Raji (cell line): Measurements from ENCODE around the gene DDR2.

Experiments
- POLR2A ChIP-seq: IDR thresholded peaks from 2 replicates; pipeline ENCODE4 v1.6.1; 2011; ENCODE audit warnings: low read depth, low read length, control low read depth; ENCODE audit not compliant: insufficient read depth

Gene DDR2

DNA sequence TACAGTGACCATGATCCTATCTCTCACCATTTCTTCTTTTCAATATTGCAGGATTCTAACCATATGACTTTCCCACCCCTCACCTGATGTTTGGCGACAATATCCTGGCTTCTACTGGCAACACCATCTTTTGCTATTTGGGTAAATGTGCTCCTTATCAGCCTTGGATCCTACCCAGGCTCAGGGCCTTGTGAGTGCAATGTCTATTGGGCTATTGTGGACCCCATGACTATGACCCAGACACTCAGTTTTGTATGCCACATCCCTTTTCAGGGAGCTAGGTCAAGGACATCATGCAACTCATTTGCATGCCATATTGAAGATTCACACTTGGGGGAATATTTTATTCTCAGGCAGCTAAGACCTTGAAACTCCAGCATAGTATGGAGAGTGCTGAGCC is 67.9 kb downstream of the DDR2 start:
- no peak for TF ChIP-seq POLR2A

DNA sequence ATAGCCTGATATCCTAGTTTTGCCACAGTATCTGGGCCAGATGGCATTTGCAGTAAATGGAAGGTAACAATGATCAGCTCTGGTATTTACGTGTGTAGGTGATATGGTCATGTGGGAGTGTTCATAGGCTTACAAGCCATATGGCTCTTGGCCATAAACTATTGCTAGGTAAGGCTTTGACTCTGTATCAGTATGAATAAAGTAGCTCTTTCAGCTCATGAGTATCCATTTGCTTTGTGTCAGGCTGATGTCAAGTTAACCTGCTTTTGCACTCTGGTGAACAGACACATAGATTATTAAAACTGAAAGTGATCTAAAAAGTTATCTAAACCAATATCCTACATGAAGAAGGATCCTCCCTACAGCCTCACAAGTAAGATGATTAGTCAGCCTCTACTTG is 69.0 kb downstream of the DDR2 start:
- no peak for TF ChIP-seq POLR2A

DNA sequence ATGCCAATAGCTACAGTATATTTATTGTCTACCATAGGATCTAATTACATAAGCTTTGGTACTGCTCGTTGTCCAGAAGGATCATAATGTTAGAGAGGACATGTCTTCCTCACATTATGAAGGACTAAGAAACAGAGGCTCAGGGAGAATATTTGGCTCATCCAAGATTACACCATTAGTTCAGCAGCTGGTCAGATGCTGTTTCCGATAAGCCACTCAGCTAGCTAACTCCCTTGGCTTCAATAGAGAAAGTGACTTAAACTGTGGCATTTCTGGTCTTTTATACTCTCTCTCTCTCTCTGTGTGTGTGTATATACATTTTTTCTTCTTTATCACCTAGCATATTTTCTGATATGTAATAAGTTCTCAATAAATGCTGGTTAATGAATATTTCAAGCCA is 70.4 kb downstream of the DDR2 start:
- no peak for TF ChIP-seq POLR2A

DNA sequence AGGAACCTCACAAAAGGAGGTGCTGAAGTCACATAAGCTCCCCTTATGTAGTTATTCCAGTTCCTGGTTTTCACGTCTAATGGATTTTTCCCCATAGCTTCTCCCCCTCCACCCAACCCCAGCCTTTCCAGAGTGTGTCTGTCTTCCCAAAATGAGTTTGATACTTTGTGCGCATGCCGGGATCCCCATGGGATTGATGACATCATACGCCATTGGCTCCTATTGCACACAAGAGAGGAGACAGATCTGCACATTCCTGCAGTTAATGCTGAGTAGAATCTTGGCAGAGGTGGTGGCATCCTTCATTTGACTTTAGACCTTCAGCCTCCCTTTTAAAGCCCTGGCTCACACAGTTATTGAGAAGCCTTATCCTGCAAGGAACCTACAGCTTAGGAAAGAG is 71.4 kb downstream of the DDR2 start:
- no peak for TF ChIP-seq POLR2A

DNA sequence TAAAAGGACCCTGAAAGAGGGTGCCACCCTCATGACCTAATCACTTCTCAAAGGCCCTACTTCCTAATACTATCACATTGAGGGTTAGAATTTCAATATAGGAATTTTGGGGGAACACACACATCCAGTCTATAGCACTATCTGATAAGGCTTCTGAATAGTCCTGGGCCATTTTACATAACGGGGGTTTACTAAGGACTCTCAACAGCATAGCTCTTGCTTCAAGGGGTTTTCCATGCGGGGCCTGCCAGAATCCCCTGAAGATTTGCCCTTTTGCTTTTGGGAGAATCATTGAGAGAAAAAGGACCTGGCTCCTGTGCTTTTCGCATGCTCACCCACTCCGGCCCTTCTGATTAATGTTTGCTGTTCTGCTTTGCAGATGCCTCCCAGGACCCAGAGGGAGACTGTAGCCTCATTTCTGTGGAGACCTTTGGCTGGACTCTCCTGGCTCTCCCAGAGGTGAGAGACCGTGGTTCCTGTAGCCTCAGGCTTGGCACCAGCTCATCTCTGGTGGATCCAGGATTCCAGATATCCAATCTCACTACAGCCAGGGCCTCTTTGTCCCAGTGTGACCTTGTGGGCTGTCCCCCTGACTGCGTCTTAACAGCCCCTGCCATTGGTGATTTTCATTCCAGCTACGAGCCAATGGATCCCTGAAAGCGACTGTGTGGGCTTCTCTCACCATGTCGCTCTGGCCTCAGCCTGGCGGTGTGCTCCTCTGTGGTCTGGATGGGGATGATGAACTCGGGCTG is 72.6 kb downstream of the DDR2 start:
- no peak for TF ChIP-seq POLR2A

DNA sequence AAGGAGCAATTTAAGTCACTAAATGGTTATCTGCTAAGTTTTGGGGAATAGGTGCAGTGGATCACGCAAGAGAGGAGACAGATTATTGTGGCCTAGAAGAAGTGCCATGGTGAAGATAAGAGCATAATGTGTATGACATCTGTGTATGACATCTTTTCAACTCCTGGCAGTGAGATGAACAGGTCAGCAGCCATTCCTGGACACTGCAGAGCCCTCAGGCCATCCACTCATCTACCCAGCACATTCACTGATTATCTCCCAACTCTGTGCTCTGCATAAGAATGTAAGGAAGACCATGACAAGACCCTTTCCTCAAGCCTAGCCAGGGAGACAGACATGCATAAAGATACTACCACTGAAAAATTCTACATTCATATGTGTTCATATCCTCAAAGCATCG is 73.7 kb downstream of the DDR2 start:
- no peak for TF ChIP-seq POLR2A

DNA sequence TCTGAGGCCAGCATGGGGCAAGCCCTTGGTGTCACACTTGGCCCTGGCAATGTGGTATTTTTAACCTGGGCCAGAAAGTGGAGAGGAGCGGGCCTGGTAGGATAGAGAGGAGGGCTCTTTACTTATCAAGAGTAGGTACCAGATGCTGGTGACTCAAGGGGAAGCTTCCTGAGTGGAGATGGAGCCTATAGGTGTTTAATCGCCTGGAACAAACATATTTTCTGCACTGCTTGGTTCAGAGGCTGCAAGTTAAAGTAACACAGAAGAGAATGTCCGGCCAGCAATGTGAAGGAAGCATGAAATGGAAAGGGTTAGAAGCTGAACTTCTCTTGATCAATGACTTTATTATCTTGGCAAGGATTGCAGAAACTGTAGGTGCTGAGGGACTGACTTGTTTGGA is 74.3 kb downstream of the DDR2 start:
- TF ChIP-seq POLR2A = no peak

DNA sequence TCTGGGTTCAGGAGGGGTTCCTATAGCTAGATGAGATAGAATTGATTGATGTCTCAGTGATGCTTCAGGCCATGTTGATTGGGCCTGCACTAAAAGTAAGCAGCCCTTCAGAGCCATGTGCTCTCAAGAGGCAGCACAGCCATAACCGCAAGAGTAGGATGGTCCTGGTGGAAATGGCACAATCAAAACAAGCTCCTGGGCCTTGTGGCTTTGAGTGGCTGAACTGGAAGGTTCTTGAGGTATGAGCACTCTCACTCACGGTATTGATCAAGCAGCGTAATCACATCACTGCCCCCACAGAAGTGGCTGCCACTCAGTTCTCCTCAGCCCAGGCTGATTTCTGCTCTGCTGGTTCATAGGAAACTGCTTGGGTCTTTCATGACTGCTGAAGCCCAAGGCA is 76.0 kb downstream of the DDR2 start:
- TF ChIP-seq POLR2A = no peak

DNA sequence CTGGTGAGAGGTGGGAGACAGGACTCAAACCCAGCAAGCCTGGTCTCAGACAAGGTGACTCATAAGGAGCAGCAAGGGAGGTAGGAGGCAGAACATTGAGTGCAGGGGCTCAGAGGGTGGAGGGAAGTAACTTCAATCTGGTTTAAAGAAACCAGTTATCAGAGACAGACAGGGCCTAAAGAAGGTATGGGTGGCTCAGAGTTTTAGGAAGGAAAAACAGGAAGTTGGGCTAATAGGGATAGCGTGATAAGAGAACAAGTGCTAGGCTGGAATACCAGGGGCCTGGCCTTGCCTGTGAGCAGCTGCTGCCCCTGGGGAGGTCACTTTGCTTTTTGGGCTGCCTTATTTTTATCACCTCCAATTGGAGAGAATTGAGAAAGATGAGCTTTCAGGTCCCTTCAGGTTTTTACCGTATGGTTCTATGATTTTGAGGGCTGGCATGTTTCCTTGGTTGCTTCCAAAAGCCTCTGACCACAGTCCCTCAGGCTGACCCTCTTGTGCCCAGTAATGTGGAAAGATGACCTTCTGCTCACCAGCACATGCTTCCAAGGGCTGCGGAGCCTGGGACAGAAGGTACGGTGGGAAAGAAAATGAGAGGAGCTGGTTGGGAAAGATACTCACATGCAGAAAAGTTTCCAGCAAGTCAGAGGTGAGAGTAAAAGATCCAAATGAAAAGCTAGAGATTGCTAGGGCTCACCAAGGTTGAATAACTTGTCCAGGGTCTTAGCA is 77.0 kb downstream of the DDR2 start:
- TF ChIP-seq POLR2A = no peak

DNA sequence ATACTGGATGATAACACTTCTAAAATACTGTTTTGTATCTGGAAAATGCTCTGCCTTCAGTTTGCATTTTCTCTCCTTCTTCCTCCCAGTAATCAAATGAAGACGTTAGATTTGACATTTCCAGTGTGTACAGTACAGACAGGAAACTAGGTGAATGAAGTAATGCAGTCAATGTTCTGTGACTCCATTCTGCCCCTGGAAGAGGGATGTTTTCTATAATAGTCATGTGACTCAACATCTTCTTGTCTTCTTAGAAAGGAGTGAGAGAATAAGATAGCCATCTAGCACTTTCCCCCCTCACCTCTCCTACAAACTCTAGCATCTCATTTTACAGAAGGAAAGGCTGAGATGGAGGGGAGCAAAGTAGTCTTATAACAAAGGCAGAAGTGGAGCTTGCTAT is 77.6 kb downstream of the DDR2 start:
- TF ChIP-seq POLR2A = no peak

DNA sequence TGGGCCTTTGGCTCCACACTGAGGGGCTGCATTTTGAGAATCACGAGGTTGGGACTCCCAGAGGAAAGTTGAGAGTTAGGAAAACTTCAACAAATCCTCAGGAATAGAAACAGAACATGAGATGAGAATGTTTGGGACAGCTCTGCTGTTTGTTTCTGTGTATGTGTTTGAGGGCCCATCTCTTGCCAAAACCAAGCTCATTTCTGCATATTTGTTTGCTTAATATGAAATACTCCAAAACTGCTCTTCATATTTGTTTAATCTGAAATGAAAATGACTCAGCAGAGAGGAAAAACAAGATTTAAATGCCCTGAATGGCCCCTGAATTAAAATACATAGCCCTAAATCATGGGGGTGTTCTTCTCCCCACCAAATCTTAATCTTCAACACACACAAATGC is 78.1 kb downstream of the DDR2 start:
- TF ChIP-seq POLR2A = no peak

DNA sequence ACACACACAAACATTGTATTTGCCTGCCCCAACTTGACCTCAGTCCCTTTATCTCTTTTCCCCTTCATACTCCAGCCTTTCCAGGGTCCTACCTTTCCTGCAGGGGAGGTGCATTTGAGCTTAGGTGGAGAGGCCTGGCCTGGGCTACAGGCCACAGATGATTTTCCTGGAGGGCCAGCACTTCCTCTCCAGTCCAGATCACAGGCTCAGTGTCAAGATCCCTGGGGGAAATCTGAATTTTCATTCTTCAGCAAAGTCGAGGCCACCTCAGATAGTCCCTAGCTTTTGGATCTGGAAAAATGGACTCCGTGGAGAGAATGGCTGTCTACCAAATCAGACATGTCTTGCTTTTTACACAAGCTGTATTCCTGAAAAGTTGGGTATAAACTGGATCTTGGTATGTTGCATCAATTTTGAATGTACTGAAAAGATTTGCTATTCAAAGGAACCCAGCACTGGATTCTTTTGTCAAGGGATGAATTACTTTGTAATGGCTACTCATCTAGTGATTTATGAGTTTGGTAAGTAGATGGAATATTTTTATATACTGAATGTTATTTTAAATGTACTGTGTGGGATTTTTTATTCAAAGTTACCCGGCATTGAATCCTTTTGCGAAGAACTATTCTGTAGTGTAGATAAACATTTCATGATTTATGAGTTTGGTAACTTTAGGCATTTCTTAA is 78.7 kb downstream of the DDR2 start:
- TF ChIP-seq POLR2A = no peak

DNA sequence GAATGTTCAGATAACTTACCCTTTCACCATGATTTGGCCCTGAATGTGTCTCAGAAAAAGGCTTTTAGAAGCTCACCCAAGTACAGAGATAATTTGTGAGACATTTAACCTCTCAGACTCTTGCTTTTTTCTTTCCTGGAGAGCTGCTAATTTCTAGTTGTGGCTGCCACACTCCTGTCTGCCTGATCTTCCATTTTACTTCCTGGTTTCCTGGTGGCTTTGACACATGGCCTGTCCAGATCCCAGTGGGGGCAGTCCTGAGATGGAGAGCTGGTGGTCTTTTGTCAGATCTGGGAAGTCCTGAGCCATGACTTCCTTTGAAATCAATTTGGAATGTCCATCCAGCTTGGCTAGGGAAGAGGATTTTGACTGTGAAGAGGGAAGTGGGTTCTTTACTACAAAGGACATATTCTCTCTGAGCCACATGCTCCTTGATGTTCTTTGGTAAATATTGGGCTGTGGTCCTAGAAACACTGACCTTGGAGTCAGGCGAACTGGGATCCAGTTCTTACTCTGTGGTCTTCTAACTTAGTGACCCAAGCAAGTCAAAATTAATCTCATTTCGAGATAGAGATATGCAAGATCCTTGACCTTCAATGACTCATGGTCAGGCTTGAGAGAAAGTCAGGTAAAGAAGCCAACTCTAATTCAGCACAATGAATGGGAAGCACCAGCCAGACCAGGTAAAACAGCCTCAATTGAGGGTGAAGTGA is 80.2 kb downstream of the DDR2 start:
- no peak for TF ChIP-seq POLR2A

DNA sequence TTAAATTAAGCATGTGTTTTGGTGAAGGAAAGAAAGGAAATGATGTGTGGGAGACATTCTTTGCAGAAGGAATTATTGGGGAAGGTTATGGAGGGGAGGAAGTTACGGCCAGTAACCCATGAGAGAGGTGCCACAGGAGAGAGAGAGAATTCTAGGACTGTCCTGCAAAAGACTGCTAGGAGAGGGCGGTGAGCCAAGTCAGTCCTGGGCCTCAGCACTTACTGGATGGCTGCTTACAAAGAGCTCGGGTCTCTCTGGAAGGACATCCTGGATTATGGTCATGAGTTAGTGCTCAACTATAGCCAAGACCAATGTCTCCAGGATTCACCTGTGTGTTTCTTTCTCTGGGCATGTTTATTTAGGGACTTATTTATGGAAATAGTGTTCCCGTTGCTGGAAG is 83.9 kb downstream of the DDR2 start:
- no peak for TF ChIP-seq POLR2A

DNA sequence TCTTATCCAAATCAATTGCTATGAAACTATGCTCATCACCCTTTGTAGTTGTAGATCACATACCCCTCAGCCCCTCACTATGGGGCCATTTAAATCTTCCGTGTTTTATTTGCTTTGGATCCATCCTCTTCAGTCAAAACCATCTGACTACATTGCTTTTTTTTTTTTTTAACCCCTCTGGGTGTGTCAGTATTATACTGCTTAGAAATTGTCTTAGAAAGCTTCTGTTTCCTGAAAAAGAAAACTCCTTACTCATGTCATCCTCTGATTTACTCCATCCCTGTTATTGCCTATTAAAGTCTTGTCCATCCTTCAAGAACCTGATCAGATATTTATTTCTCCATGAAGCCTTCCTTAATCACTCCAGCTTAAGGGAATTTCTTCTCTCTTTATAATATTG is 84.3 kb downstream of the DDR2 start:
- no peak for TF ChIP-seq POLR2A

DNA sequence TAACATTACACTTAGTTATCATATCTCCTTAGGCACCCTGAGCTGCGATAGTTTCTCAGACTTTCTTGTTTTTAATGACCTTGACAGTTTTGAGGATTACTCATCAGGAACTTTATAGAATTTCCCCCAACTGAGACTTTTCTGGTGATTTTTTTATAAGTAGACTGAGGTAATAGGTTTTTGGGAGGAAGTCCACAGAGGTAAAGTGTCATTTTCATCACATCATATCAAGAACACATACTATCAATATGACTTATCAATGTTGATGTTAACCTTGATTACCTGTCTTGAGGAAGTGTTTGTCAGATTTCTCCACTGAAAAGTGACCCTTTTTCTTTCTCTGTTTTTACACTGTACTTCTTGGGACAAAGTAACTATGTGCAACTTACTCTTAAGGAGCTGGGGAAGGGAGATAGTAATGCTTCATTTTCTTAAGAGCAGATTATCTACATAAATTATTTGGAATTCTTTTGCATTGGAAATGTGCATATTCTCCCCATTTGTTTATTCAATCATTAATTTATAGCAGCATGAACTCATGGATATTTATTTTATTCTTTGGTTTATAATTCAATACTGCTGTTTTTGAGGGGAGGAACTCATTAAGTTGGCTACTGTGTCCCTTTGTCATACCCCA is 85.4 kb downstream of the DDR2 start:
- TF ChIP-seq POLR2A = no peak

DNA sequence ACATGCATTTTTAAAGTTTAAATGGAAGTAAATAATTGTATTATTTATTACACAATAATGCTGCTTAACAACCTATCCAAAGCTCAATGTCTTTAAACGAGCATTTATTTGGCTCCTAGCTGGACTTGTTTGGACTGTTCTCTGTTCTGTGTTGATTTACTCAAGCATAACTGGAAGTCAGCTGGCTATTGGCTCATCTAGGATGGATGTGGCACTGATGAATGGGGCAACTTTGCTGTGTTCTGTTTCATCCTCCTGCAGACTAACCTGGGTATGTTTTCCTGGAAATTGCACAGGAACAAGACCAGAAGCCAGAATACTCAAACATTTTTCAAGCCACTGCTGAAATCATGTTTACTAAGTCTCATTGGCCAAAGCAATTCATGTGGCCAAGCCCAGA is 87.4 kb downstream of the DDR2 start:
- TF ChIP-seq POLR2A = no peak
